Pancreas (tissue), 10 donors: ENCODE data around the gene TTC23L. TPM values are rescaled to one million over a fixed set of nuclear protein-coding genes. Genes with fewer than 3 reads are reported as not detected.

ENCODE experiments used
- ATAC-seq, 4 donors: fragments of 200-7000 bp; cut with Tn5 transposase; one replicate each; pipeline versions ENCODE4 v1.8.0 to v1.9.1; 2020; ENCODE audit warnings: mild to moderate bottlenecking in 4 of 4, moderate library complexity in 4 of 4
- DNase-seq, 6 donors: peaks; one replicate each; pipeline ENCODE4 v3.0.0-alpha.2; 2020
- FAIRE-seq: peaks from 2 replicates; lab custom pipeline; 2012; peaks lifted over from hg19 to GRCh38; lab: Jason Lieb, UNC
- H3K27ac ChIP-seq, 4 donors: fragments of 200-600 bp; sonication (generic); 1 replicate in 3 of 4; 2 replicates in 1 of 4; pipeline versions ENCODE4 v1.5.0 to v1.8.0; 2020
- H3K27me3 ChIP-seq, 4 donors: fragments of 200-600 bp; one replicate each; pipeline ENCODE4 v1.8.0; 2021
- H3K36me3 ChIP-seq, 3 donors: fragments of 200-600 bp; sonication (generic) in 1 of 3; one replicate each; pipeline versions ENCODE4 v1.5.0 to v1.8.0; 2020 to 2021
- H3K4me1 ChIP-seq, 3 donors: fragments of 200-600 bp; one replicate each; pipeline ENCODE4 v1.8.0; 2021
- H3K4me3 ChIP-seq, 4 donors: fragments of 200-600 bp; sonication (generic) in 2 of 4; one replicate each; pipeline versions ENCODE4 v1.5.0 to v1.8.0; 2020 to 2021
- H3K9me3 ChIP-seq, 4 donors: fragments of 200-600 bp; one replicate each; pipeline ENCODE4 v1.8.0; 2021
- CTCF ChIP-seq, 4 donors: fragments of 200-600 bp; sonication (generic) in 3 of 4; IDR thresholded peaks; one replicate each; pipeline versions ENCODE4 v1.5.0 to v1.8.0; 2021; ENCODE audit warnings: antibody characterized with exemption in 4 of 4
- WGBS, 2 donors: extraction: QIAGEN DNeasy Blood & Tissue Kit; methylation state at CpG; one replicate each; pipeline ENCODE4 v1.1.7; 2013; 5-methylcytosine and 5-hydroxymethylcytosine counted together
- intact Hi-C, 3 donors: fragments of 100-400 bp; cut with DNase I; formaldehyde crosslinking; loops; one replicate each; pipeline versions ENCODE4 v1.11.1 to v1.14.2; 2022
- polyA plus RNA-seq, 2 donors: library from polyadenylated mRNA; stranded (reverse); fragments of 200-250 nt; gene quantifications; one replicate each; pipeline ENCODE4 v1.2.3, GENCODE V29; 2013
- total RNA-seq, 6 donors: library from RNA; stranded (reverse); fragmentation: NEBNext Ultra II Directional in 4 of 6; extraction: Animal tissue kit (Norgen Biotek cat#: 25700) in 4 of 6; gene quantifications; one replicate each; pipeline versions ENCODE4 v1.2.1 to v1.2.4, GENCODE V29; 2021 to 2023
- donor health status: healthy with polysubstance abuse.
- donor health status: DM: no; HTN: no; CAD: no; lungs with moderate emphysema.
- donor health status: DM: no; HTN: no; CAD: no.
- donor health status: control.
- donor health status: control.
- donor health status: Bipolar disorder and iron deficiency.
- donor health status: DM: yes; HTN: yes; CAD: no.
- donor health status: DM: no; HTN: no; CAD: no.
- donor health status: DM: no; HTN: no; CAD: no.
- donor health status: DM: yes; HTN: yes; CAD: no.

The TTC23L gene
- total and polyA plus RNA-seq, 8 donors = 0.04 to 0.66 (median 0.19) TPM

DNA sequence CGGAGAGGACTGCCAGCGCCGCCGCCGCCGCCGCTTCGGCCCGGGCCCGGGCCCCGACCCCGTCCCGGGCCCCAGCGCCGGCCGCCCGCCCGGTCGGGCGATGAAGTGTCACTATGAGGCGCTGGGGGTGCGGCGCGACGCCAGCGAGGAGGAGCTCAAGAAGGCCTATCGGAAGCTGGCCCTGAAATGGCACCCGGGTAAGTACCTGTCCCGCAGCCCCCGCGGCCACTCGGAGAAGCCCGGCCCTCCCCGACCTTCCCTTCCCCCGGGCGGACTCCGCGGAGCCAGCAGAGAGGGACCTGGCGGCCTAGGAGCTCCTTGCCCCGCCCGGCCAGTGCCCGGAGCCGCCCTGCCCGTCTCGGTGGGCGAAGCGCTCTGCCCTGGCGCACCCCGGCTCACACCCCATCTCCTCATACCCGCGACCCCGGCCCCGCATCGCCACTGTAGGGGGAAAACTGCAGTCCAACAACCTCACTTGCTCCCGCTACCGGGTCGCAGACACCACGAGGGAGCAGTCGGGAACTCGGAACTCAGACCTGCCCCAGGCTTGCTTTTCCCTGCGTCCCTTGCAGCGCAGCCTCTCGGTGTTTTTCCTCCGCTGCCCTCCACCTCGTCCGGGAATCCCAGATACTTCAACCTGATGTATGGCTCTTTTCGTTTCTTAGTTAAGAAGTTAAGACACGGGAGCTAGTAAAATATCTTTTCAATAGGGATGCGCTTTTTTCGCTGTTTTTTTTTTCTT is 90.9 kb downstream of the TTC23L start:
- WGBS, 2 donors = 0% methylated on average over 57 to 70 of the region's 70 CpGs
- H3K27me3 ChIP-seq = no peaks in the 10 kb centered on the region
- H3K27ac ChIP-seq = peak overlapping the region; percentile 79 to 94 (median 90)
- H3K4me3 ChIP-seq = peak overlapping the region; percentile 60 to 92 (median 71)
- intact Hi-C loops = no loop called here
- DNase-seq = peak; percentile 89 to 95 (median 90)
- no peak for TF ChIP-seq CTCF (IDR thresholded peaks at IDR 0.05)
- H3K36me3 ChIP-seq = peaks cover 0 to 18% (median 13%) of the 10 kb centered on the region in 3 donors
- no peak for FAIRE-seq
- peak; percentile 66 to 80 (median 74) for ATAC-seq
- peaks cover 11 to 18% (median 14%) of the 10 kb centered on the region in 3 donors for H3K4me1 ChIP-seq
- H3K9me3 ChIP-seq = no peaks in the 10 kb centered on the region

DNA sequence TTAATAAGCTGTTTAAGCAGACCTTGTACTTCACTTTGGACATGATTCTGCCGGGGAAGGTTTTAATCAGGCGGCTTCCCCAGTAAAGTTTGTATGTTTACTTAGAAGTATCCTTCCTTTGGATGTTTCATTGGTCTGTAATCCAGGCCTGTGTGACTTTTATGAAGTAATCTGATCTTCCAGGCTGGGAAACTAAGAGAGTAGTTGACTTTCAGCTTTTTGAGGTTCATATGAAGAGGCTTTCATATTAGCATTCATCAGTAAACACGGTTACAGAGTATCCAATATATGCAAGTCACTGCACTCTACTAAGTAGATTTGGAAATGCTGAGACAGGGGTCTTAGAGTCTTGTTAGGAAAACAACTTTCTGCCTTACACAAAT is 91.5 kb downstream of the TTC23L start:
- no peaks in the 10 kb centered on the region for H3K9me3 ChIP-seq
- H3K27ac ChIP-seq = peak overlapping the region; percentile 79 to 94 (median 90)
- no peak for TF ChIP-seq CTCF (IDR thresholded peaks at IDR 0.05)
- H3K4me3 ChIP-seq = peak overlapping the region; percentile 60 to 92 (median 71)
- no peak for ATAC-seq
- no peak for FAIRE-seq
- H3K4me1 ChIP-seq = peaks cover 11 to 18% (median 14%) of the 10 kb centered on the region in 3 donors
- H3K27me3 ChIP-seq = no peaks in the 10 kb centered on the region
- no peak for DNase-seq
- WGBS, 2 donors = 0 to 3% methylated on average over 3 of the region's 3 CpGs
- H3K36me3 ChIP-seq = peaks cover 0 to 13% (median 8%) of the 10 kb centered on the region in 3 donors
- intact Hi-C loops = no loop called here

GRCh38 chr5:34930870-34931269 is 91.9 kb downstream of the TTC23L start:
- Histone ChIP-seq H3K4me3 (peak overlapping the region in 3 of 4 donors; percentile 70 to 92 (median 72)), H3K4me1 (peaks cover 11 to 18% (median 14%) of the 10 kb centered on the region in 3 donors), H3K27ac (peak overlapping the region in 2 of 4 donors; percentile 91 to 94), H3K36me3 (peaks cover 0 to 8% (median 5%) of the 10 kb centered on the region in 3 donors), H3K9me3 (no peaks in the 10 kb centered on the region), H3K27me3 (no peaks in the 10 kb centered on the region)
- intact Hi-C loops = no loop called here
- DNase-seq (no peak), ATAC-seq (no peak), FAIRE-seq (no peak)
- no peak for TF ChIP-seq CTCF (IDR thresholded peaks at IDR 0.05)
- WGBS, 2 donors = 51 to 54% methylated on average over 4 of the region's 4 CpGs

DNA sequence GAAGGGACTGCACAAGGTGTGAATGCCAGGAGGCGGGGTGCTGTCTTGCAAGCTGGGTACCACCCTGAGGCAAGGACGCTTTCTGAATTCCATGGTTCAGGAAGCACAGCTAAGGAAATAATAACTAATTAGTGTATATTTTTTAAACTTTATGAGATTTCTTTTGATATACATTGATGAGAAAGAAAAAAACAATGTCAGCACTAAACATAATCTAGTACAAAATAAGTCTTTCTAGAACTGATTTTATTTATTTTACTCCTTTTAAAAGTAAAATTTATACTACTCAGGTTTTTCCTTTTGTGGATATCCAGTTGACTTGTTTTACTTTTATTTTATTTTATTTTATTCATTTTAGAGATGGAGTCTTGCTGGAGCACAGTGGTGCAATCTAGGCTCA is 94.0 kb downstream of the TTC23L start:
- Histone ChIP-seq H3K27ac (no peak overlapping the region), H3K27me3 (no peaks in the 10 kb centered on the region), H3K4me1 (peaks cover 11 to 18% (median 14%) of the 10 kb centered on the region in 3 donors), H3K36me3 (peaks cover 0 to 21% (median 18%) of the 10 kb centered on the region in 3 donors), H3K9me3 (no peaks in the 10 kb centered on the region), H3K4me3 (no peak overlapping the region)
- ATAC-seq (no peak), DNase-seq (no peak), FAIRE-seq (no peak)
- intact Hi-C loops = no loop called here
- WGBS, 2 donors = 90 to 92% methylated on average over 2 of the region's 2 CpGs
- no peak for TF ChIP-seq CTCF (IDR thresholded peaks at IDR 0.05)

- no peak for DNase-seq
- Histone ChIP-seq H3K27ac (no peak overlapping the region), H3K27me3 (no peaks in the 10 kb centered on the region), H3K9me3 (no peaks in the 10 kb centered on the region), H3K4me3 (no peak overlapping the region), H3K36me3 (peaks cover 0 to 57% (median 23%) of the 10 kb centered on the region in 3 donors), H3K4me1 (no peaks in the 10 kb centered on the region)
- no peak for ATAC-seq
- 75 to 79% methylated on average over 3 of the region's 3 CpGs for WGBS, 2 donors
- no peak for TF ChIP-seq CTCF (IDR thresholded peaks at IDR 0.05)
- intact Hi-C loops = no loop called here
- no peak for FAIRE-seq
Measured at GRCh38 chr5:34941936-34942335, 103.0 kb downstream of the TTC23L start.
